Measurements from ENCODE around the gene SETD4. TPM values are rescaled to one million over a fixed set of nuclear protein-coding genes. Genes with fewer than 3 reads are reported as not detected.

Gene SETD4
- total RNA-seq, 1 donor, result 15.1 TPM

DNA sequence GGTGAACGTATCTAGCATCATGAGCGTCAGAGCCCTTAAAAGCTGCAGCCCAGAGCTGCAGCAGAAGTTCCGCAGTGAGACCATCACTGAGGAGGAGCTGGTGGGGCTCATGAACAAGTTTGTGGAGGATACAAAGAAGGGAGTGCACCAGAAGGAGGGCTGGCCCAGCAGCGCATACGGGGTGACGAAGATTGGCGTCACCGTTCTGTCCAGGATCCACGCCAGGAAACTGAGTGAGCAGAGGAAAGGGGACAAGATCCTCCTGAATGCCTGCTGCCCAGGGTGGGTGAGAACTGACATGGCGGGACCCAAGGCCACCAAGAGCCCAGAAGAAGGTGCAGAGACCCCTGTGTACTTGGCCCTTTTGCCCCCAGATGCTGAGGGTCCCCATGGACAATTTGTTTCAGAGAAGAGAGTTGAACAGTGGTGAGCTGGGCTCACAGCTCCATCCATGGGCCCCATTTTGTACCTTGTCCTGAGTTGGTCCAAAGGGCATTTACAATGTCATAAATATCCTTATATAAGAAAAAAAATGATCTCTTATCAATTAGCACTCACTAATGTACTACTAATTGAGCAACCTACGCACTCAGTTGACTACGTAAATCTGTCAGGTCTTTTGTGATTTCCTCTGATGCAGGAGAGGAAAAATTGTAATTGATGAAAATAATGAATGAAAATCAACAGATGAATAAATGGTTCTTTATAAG lies 12.3 kb upstream of the SETD4 start:
- TF ChIP-seq, protein P1, sequence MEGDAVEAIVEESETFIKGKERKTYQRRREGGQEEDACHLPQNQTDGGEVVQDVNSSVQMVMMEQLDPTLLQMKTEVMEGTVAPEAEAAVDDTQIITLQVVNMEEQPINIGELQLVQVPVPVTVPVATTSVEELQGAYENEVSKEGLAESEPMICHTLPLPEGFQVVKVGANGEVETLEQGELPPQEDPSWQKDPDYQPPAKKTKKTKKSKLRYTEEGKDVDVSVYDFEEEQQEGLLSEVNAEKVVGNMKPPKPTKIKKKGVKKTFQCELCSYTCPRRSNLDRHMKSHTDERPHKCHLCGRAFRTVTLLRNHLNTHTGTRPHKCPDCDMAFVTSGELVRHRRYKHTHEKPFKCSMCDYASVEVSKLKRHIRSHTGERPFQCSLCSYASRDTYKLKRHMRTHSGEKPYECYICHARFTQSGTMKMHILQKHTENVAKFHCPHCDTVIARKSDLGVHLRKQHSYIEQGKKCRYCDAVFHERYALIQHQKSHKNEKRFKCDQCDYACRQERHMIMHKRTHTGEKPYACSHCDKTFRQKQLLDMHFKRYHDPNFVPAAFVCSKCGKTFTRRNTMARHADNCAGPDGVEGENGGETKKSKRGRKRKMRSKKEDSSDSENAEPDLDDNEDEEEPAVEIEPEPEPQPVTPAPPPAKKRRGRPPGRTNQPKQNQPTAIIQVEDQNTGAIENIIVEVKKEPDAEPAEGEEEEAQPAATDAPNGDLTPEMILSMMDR (IDR thresholded peaks at IDR 0.05; ENCODE audit: insufficient read depth, low read depth, low read length), result no peak
- no peak overlapping the region for H3K4me3 ChIP-seq (ENCODE audit: low read depth, low read length)
- DNase-seq (ENCODE audit: low read depth), result no peak

DNA sequence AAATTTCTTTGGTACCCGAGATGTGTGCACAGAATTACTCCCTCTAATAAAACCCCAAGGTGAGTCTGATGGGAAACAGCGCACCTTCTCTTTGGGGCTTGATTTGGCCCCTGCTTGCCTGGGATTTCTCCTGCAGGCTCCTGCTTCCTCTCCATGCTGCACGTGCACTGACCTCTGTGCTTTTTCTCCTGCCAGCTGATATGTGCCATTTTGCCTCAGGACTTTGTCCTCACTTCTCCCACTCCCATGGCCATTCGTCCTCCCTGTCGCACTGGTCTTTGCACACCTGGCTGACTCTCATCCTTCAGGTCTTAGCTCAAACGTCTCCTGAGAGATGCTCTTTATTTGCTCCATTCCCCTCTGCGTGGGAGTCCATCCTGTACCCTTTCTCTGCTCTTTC lies 10.7 kb upstream of the SETD4 start:
- TF ChIP-seq, protein P1 (IDR thresholded peaks at IDR 0.05; ENCODE audit: insufficient read depth, low read depth, low read length), result no peak
- peak overlapping the region; percentile 19 for H3K4me3 ChIP-seq (ENCODE audit: low read depth, low read length)
- no peak for DNase-seq (ENCODE audit: low read depth)

DNA sequence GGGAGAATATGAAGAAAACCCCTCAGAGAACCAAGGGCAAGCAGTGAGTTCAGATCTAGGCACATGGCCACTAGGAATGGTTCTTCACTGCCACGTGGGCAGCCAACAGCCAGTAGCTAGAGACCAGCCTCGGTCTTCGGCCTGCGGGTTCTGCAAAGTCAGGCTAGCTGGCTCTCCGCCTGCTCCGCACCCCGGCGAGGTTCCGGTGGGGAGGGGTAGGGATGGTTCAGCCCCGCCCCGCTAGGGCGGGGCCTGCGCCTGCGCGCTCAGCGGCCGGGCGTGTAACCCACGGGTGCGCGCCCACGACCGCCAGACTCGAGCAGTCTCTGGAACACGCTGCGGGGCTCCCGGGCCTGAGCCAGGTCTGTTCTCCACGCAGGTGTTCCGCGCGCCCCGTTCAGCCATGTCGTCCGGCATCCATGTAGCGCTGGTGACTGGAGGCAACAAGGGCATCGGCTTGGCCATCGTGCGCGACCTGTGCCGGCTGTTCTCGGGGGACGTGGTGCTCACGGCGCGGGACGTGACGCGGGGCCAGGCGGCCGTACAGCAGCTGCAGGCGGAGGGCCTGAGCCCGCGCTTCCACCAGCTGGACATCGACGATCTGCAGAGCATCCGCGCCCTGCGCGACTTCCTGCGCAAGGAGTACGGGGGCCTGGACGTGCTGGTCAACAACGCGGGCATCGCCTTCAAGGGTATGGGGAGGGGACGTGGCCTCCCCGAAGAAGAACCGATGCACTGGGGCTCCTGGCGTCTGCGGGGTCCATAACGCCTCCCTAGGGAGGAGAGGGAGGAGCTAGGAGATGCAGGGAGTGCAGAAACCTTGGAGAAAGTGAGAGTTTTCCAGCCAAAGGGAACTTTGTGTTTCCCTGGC lies 9.6 kb upstream of the SETD4 start, which contains the start of gene CBR1:
CBR1 (plus strand) TSS at position 312 of the 871 bp plus-strand sequence; CDS start at position 404, 92 bp downstream.
- H3K4me3 ChIP-seq (ENCODE audit: low read depth, low read length), result peak within 1 kb of the TSS; percentile 86
- TF ChIP-seq, protein P1 (IDR thresholded peaks at IDR 0.05; ENCODE audit: insufficient read depth, low read depth, low read length), result no peak
- peak; percentile 93 for DNase-seq (ENCODE audit: low read depth)

DNA sequence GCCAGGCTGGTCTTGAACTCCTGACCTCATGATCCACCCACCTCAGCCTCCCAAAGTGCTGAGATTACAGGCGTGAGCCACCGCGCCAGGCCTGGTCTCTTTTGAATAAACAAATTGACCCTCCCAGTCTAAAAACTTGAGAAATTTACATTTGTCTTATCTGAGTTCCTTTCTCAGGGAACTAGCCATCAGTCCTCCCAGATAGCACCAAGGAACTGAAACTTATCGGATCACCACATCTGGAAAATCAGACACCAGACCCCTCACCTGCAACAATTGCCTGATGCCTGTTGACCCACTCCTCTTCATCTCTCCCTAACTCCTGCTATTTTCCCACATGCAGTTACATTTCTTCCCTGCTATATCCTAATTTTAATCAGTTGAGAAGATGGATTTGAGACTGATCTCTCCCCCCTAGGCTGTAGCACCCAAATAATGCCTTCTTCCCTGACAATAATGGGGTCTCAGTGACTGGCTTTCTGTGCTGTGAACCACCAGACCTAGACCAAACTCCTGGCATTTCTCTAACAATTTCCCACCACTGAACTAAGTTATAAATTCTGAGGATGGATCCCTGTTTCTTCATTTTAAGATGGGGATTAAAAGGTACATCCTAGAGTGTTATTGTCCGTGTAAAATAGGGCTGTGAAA lies 8.5 kb upstream of the SETD4 start:
- TF ChIP-seq, protein P1 (IDR thresholded peaks at IDR 0.05; ENCODE audit: insufficient read depth, low read depth, low read length), result no peak
- H3K4me3 ChIP-seq (ENCODE audit: low read depth, low read length), result no peak overlapping the region
- DNase-seq (ENCODE audit: low read depth), result no peak

DNA sequence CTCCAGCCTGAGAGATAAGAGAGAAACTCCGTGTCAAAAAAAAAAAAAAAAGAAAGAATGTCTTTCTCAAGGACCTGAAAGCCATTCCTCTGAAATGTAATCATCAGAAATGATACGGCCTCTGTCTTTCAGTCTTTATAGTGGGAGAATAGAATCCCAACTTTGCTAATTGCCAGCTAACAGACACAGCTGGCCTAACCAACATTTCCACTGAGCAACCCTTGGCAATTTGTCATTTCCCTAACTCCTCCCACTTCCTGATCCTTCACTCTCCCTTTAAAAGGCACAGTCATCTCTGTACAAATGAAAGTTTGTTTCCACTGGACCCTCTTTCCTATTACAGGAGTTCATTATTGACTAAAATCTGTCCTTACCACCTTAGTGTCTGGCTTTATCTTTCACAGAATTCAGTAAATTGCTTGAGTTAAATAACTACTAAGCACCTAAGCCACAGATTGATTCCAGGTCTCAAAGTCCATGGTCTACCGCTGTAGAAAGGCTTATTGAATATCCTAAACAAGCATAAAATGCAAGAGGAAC lies 5.2 kb upstream of the SETD4 start:
- DNase-seq (ENCODE audit: low read depth), result peak; percentile 33
- H3K4me3 ChIP-seq (ENCODE audit: low read depth, low read length), result no peak overlapping the region
- TF ChIP-seq, protein P1 (IDR thresholded peaks at IDR 0.05; ENCODE audit: insufficient read depth, low read depth, low read length), result no peak

DNA sequence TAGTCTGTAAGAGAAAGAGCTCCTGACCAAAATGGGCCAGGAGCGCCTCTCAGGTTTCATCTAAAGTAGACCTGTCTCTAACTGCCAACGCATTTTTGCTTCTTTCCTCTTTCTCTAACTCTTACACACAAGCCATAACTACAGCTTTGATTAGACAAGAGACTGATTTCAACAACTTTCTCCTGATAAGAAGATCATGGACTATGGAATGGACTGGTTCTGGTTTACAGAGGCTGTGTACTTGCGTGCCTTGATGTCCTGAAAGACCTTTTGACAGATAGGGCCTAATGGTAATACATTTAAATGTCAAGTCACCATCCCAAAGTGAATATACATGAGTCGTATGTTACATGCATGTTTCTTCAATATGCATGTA lies 3.7 kb upstream of the SETD4 start:
- TF ChIP-seq, protein P1 (IDR thresholded peaks at IDR 0.05; ENCODE audit: insufficient read depth, low read depth, low read length), result no peak
- H3K4me3 ChIP-seq (ENCODE audit: low read depth, low read length), result no peak overlapping the region
- no peak for DNase-seq (ENCODE audit: low read depth)

All from fibroblast of villous mesenchyme (primary cell).